ENCODE results near the gene DGKB. TPM values are rescaled to one million over a fixed set of nuclear protein-coding genes. Genes with fewer than 3 reads are reported as not detected.

The DGKB gene
- total RNA-seq, 1 donor: 0.36 TPM

DNA sequence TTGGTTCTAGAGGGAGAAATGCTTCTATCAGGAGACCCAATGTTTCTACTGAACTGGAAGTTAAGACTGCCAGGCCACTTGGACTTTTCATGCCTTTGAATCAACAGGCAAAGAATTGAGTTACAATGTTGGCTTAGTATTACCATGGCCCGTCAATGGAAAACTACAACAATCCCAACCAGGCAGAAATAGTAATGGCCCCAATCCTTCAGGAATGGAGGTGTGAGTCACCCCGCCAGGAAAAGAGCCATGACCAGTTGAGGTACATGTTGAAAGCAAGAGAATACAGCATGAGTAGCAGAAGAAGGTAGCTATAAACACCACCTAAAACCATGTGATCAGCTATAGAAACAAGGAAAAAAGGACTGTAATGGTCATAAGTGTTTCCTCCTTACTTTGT, 101.9 kb downstream of the DGKB start:
- TF ChIP-seq, protein P1, sequence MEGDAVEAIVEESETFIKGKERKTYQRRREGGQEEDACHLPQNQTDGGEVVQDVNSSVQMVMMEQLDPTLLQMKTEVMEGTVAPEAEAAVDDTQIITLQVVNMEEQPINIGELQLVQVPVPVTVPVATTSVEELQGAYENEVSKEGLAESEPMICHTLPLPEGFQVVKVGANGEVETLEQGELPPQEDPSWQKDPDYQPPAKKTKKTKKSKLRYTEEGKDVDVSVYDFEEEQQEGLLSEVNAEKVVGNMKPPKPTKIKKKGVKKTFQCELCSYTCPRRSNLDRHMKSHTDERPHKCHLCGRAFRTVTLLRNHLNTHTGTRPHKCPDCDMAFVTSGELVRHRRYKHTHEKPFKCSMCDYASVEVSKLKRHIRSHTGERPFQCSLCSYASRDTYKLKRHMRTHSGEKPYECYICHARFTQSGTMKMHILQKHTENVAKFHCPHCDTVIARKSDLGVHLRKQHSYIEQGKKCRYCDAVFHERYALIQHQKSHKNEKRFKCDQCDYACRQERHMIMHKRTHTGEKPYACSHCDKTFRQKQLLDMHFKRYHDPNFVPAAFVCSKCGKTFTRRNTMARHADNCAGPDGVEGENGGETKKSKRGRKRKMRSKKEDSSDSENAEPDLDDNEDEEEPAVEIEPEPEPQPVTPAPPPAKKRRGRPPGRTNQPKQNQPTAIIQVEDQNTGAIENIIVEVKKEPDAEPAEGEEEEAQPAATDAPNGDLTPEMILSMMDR (IDR thresholded peaks at IDR 0.05; ENCODE audit: insufficient read depth, low read length): no peak
- no peak for DNase-seq (ENCODE audit: low read depth)

DNA sequence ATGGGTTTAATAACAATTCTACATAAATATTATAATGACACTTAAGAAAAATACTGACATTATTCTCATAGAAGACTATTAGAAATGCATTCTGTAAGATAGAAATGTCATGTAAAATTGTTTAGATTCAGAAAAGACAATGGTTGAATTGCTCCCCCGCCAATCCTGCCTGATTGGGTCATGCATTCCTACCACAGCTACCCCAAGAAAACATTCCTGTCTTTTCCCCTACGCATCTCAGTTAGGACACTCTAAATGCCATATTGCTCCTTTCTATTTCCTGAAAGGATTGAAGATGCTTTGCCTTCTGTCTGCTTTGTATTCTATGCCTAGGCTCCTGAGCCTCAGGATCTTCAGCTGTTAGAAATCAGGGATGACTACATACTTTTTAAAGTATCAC, 109.4 kb downstream of the DGKB start:
- H3K4me3 ChIP-seq (ENCODE audit: low read depth, low read length): no peak overlapping the region
- TF ChIP-seq, protein P1 (IDR thresholded peaks at IDR 0.05; ENCODE audit: insufficient read depth, low read length): no peak
- no peak for DNase-seq (ENCODE audit: low read depth)

More for the DNA sequence above, 101.9 kb downstream of the DGKB start:
- no peak overlapping the region for H3K4me3 ChIP-seq (ENCODE audit: low read depth, low read length)

DNA sequence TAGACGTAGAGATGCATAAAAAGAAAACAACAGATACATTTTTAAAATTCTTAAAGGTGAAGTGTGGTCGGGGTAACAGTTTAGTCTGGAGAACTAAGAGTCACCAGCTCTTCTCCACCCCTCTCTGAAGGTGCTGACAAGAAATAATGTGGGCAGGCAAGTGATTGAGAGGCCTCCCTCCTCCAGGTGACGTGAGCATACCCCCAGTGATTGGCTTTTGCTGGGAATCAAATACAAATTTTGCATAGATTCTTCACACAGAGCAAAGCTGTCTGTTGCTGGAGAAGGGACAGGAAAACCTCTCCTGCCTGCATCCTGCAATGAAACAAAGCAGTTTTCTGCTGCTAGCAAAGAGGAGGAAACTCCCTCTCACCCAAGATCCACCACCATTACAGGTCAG, 115.0 kb downstream of the DGKB start:
- TF ChIP-seq, protein P1 (IDR thresholded peaks at IDR 0.05; ENCODE audit: insufficient read depth, low read length): no peak
- no peak for DNase-seq (ENCODE audit: low read depth)

DNA sequence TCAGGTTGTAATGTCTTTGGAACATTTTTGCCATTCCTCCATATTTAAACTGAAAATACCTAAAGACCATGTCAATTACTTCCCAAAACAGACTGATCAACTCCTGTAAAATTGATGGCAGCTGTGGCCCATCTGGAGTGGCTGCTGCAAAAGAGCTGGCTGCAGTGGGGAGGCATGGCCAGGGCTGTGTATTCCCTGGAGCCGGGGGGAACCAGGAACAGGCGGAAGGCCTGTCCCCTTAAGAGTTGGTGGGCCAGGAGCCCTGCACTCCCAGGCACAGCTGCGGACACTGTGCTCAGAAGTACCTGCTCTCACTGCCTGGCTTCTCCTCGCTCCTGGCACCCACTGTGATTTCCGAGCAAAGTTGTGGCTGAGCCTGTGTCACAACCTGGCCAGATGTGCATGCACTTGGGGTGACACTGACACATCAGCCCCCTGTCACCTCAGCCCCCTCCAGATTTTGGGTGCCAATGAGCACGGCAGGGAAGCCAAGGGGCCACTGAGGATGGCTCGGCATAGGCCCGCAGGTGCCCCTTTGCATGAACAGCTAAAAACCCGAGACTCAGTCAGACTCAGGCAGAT, 116.1 kb downstream of the DGKB start:
- DNase-seq (ENCODE audit: low read depth): no peak
- no peak overlapping the region for H3K4me3 ChIP-seq (ENCODE audit: low read depth, low read length)
- TF ChIP-seq, protein P1 (IDR thresholded peaks at IDR 0.05; ENCODE audit: insufficient read depth, low read length): no peak

More for the DNA sequence above, 115.0 kb downstream of the DGKB start:
- no peak overlapping the region for H3K4me3 ChIP-seq (ENCODE audit: low read depth, low read length)

DNA sequence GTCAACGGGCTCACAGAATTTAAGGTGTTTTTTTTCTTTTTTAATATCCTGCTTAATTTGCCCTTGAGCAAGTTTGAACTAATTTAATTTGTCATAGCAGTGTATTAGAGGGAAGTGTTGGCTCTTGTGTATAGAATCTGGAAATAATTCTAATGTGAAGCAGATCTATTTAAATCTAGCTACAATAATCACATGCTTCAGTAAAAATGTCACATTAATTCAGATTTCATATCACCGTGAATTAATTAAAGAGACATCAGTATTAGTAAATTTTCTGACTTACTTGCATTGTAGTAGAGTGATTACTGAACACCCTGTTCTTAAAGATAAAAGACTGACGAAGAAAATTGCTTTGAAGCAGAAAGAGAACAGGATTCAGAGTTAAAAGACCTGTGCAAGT, 124.7 kb downstream of the DGKB start:
- TF ChIP-seq, protein P1 (IDR thresholded peaks at IDR 0.05; ENCODE audit: insufficient read depth, low read length): no peak
- no peak for DNase-seq (ENCODE audit: low read depth)
- H3K4me3 ChIP-seq (ENCODE audit: low read depth, low read length): no peak overlapping the region

DNA sequence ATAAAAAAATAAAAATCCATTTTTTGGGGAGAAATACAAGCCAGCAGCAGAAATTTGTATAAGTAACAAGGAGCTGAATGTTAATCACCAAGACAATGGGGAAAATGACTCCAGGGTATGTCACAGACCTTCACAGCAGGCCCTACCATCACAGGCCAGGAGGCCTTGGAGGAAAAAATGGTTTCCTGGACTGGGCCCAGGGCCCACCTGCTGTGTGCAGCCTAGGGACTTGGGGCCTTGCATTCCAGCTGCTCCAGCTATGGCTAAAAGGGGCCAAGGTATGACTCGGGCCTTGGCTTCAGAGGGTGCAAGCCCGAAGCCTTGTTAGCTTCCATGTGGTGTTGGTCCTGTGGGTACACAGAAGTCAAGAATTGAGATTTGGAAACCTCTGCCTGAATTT, 126.3 kb downstream of the DGKB start:
- TF ChIP-seq, protein P1 (IDR thresholded peaks at IDR 0.05; ENCODE audit: insufficient read depth, low read length): no peak
- H3K4me3 ChIP-seq (ENCODE audit: low read depth, low read length): no peak overlapping the region
- DNase-seq (ENCODE audit: low read depth): no peak

DNA sequence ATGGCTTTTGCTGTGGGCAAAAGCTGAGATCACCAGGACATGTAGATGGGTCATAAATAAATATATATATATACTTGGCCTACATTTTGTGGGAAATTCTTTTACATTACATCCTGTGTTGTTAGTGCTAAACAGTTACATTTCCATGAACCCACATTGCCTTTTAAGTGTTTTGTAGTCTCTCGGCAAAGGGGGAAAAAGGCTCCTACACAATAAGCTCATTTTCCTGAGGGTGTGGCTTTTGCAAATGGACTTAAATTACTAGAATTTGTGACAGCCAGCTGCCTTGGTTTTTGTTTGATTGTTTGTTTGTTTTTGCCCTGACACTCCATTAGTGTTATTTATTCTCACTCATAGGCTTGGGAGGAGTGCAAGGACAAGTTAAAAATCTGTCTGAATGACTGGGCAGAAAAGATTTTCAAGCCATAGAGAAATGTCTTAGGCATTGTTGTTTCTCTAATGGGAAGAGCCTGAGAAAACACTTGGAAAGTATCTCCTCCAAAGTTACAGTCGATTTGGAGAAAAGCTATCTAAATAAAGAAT, 128.8 kb downstream of the DGKB start:
- no peak for DNase-seq (ENCODE audit: low read depth)
- TF ChIP-seq, protein P1 (IDR thresholded peaks at IDR 0.05; ENCODE audit: insufficient read depth, low read length): no peak
- no peak overlapping the region for H3K4me3 ChIP-seq (ENCODE audit: low read depth, low read length)

Data from fibroblast of the aortic adventitia (primary cell).